Activated CD4-positive, alpha-beta memory T cell treated with anti-CD3 and anti-CD28 coated beads, Interleukin-2, amount 10 ng/mL, durations not matched to agents 7 days and 5 days (primary cell): ENCODE data around the gene TMEM126A. TPM values are rescaled to one million over a fixed set of nuclear protein-coding genes. Genes with fewer than 3 reads are reported as not detected.
A peak's percentile ranks its signal among the peaks of the same experiment; 100 is the strongest.
"Not testable (repeated sequence)": the region's sequence is repeated elsewhere in the genome, so short reads cannot be mapped to it uniquely, and the experiment has no call there.

Experiments
- CTCF ChIA-PET: fragments of 350-600 bp; sonication (Branson Sonifier 250); formaldehyde crosslinking; loops from one replicate; lab custom pipeline; 2021; ENCODE audit warnings: antibody characterized with exemption, inconsistent platforms; lab: Charles Lee
- POLR2A ChIA-PET: fragments of 350-600 bp; sonication (Branson Sonifier 250); formaldehyde crosslinking; loops from one replicate; lab custom pipeline; 2021; ENCODE audit warnings: antibody characterized with exemption; lab: Charles Lee
- DNase-seq: peaks from one replicate; pipeline ENCODE4 v3.0.0-alpha.2; 2020
- H3K27ac Mint-ChIP-seq: one replicate; pipeline ENCODE4 v1.8.0; 2021; ENCODE audit warnings: mild to moderate bottlenecking, mixed read lengths
- H3K27me3 Mint-ChIP-seq: one replicate; pipeline ENCODE4 v1.8.0; 2021; ENCODE audit warnings: mixed read lengths
- H3K36me3 Mint-ChIP-seq: one replicate; pipeline ENCODE4 v1.8.0; 2021; ENCODE audit warnings: low read depth, mixed read lengths
- H3K4me1 Mint-ChIP-seq: one replicate; pipeline ENCODE4 v1.8.0; 2021; ENCODE audit warnings: mixed read lengths
- H3K4me3 Mint-ChIP-seq: one replicate; pipeline ENCODE4 v1.8.0; 2021; ENCODE audit warnings: mild to moderate bottlenecking, mixed read lengths
- H3K9me3 Mint-ChIP-seq: one replicate; pipeline ENCODE4 v1.8.0; 2021; ENCODE audit warnings: mixed read lengths
- total RNA-seq, 2 experiments: library from RNA; stranded (reverse); gene quantifications; one replicate each; pipeline ENCODE4 v1.2.3, GENCODE V29; 2021

The TMEM126A gene
- total RNA-seq, 2 experiments from 2014 or later = 31.8 to 35.6 TPM

DNA sequence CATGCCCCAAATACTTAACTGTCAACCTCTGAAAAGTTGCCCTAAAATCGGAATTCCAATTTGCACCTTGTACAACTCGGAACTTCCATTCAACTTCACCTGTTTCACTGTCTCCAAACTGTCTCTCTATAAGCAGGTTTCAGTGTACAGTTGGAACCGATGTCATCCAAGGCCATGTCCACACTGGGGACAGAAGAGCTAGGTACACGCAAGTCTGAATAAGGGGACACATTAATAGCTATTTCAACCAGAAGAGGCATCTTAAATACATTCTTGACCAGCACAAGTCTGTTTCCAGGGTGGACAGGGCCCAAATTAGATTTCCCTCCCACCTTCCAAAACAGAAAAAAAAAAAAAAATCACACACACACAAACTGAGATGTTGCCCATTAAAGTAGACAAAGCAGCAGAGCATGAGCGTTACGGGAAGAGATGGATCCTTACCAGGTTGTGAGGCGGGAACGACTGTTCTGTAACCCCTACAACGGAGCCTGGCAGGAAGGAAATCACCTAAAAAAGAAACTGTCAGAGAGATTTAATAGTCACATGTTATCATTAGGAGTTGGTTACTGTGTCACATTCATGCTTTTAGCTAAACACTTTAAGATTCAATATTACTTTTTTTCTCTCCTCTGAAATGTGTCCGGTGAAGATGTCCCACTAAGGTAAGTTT, 15.4 kb downstream of the TMEM126A start:
- Mint-ChIP-seq H3K36me3 (peaks cover 57% of the 10 kb centered on the region), H3K4me3 (peak overlapping the region; percentile 97), H3K27me3 (no peaks in the 10 kb centered on the region), H3K27ac (peak overlapping the region; percentile 94), H3K9me3 (no peaks in the 10 kb centered on the region), H3K4me1 (peaks cover 43% of the 10 kb centered on the region)
- POLR2A ChIA-PET = interaction anchor here (0.9 to 8.5 kb wide), 22 partner anchors 11 to 639 kb away, joined by 3 to 220 read pairs (median 7); partner anchors contain the start of genes CCDC83, CCDC89, DLG2 and HIKESHI
- CTCF ChIA-PET = interaction anchor here (1.1 to 2.9 kb wide), 6 partner anchors 12 to 192 kb away, joined by 3 to 16 read pairs (median 8); partner anchors contain the start of genes CCDC83, TMEM126A and TMEM126B
- DNase-seq = no peak

GRCh38 chr11:85663753-85664614, 16.2 kb downstream of the TMEM126A start:
- Mint-ChIP-seq H3K36me3 (peaks cover 49% of the 10 kb centered on the region), H3K27me3 (no peaks in the 10 kb centered on the region), H3K4me3 (peak overlapping the region; percentile 97), H3K4me1 (peaks cover 37% of the 10 kb centered on the region), H3K27ac (peak overlapping the region; percentile 94), H3K9me3 (no peaks in the 10 kb centered on the region)
- POLR2A ChIA-PET = interaction anchor here (0.9 to 8.5 kb wide), 28 partner anchors 10 to 639 kb away, joined by 3 to 220 read pairs (median 6); partner anchors contain the start of genes CCDC83, CCDC89, DLG2 and EED
- peak; percentile 91 for DNase-seq
- CTCF ChIA-PET = interaction anchor here (0.6 to 2.9 kb wide), 7 partner anchors 13 to 191 kb away, joined by 3 to 16 read pairs (median 7); partner anchors contain the start of genes CCDC83, TMEM126A and TMEM126B

DNA sequence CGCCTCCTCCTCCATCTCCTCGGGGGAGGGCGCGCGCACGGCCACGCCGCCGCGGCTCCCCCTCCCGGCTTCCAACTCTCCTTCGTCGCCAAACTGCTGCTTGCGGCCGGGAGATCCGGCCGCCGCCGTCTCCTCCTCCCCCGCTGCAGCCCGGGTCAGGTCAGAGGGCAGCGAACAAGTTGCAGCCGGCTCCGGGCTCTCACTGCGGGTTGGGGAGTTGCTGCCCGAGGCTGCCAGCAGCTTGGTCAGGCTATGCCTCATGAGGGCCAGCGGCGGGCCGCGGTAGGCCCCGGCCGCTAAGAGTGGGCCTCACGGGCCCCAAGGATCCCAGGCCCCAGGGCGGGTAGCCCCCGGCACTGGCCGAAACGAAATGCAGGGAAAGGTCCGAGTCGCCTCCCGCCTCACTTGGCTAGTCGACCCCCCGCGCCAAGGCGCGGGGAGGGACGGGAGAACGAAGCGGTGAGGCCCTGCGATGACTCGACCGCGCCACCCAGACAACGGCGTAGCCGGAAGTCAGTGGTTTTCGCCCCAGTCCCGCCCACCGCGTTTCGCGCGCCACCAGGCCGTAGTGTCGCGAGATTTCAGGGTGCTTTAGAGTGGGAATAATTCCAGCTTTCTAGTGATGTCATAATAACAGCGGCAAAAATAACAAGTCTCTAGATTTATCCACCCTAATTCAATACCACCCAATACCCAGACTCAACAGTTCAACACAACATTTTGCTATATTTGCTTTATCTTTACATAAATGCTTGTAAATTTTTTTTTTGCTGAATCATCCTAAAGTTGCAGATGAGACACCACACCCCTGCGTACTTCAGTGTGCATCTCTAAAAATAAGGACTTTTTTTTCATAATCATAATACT, 17.1 kb downstream of the TMEM126A start, which contains the start of gene CREBZF:
Gene CREBZF (minus strand): TSS at position 515 of the 867 bp plus-strand sequence. CDS start 254 bp downstream, at position 261.
- Mint-ChIP-seq H3K27ac (peak within 1 kb of the TSS; percentile 94), H3K4me3 (peak within 1 kb of the TSS; percentile 97), H3K9me3 (no peaks in the 10 kb centered on the region), H3K36me3 (peaks cover 42% of the 10 kb centered on the region), H3K27me3 (no peaks in the 10 kb centered on the region), H3K4me1 (peaks cover 28% of the 10 kb centered on the region)
- peak; percentile 96 for DNase-seq
- POLR2A ChIA-PET = interaction anchor here (0.6 to 8.5 kb wide), 32 partner anchors 9 to 638 kb away, joined by 3 to 220 read pairs (median 4); partner anchors contain the start of genes CCDC83, CCDC89, DLG2 and EED
- CTCF ChIA-PET = interaction anchor here (0.6 to 2.9 kb wide), 5 partner anchors 14 to 190 kb away, joined by 3 to 15 read pairs (median 7); partner anchors contain the start of genes CCDC83 and TMEM126B

DNA sequence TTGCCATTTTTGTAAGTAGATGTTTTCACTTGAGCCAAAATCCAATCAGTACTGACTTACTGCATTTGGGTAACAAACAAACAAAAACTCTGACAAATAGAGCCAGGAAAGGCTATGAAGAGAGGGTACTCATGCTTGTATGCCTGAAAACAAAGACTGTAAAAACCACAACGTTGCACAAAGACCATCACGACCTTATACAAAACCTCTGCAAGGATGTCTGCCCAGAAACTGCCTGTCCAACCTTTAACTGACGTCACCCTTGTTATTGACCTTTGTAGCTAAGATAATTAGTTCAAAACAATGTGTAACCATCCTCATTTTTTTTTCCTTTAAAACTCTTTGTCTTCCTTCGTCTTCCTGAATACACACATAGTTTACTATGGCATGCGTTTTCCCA, 18.0 kb downstream of the TMEM126A start:
- H3K36me3 Mint-ChIP-seq = peaks cover 33% of the 10 kb centered on the region
- no peaks in the 10 kb centered on the region for H3K27me3 Mint-ChIP-seq
- ChIA-PET POLR2A (interaction anchor here (1.5 to 8.5 kb wide), 2 partner anchors 14 to 28 kb away, joined by 3 to 220 read pairs; partner anchors contain the start of gene TMEM126A), CTCF (no interaction called here)
- H3K4me1 Mint-ChIP-seq = peaks cover 20% of the 10 kb centered on the region
- H3K27ac Mint-ChIP-seq = peak overlapping the region; percentile 44
- no peaks in the 10 kb centered on the region for H3K9me3 Mint-ChIP-seq
- DNase-seq = no peak
- H3K4me3 Mint-ChIP-seq = peak overlapping the region; percentile 31

GRCh38 chr11:85666687-85667086, 18.9 kb downstream of the TMEM126A start:
- POLR2A ChIA-PET = interaction anchor here (8.5 kb wide), 1 partner anchor 15 kb away, joined by 220 read pairs; the partner anchor contains the start of gene TMEM126A

GRCh38 chr11:85668157-85668556, 20.4 kb downstream of the TMEM126A start:
- no peak overlapping the region for H3K4me3 Mint-ChIP-seq
- H3K36me3 Mint-ChIP-seq = peaks cover 17% of the 10 kb centered on the region
- ChIA-PET CTCF (interaction anchor here (0.6 to 2.0 kb wide), 7 partner anchors 11 to 187 kb away, joined by 3 to 9 read pairs (median 4); partner anchors contain the start of genes CCDC83 and CCDC89), POLR2A (interaction anchor here (1.0 kb wide), 1 partner anchor 20 kb away, joined by 5 read pairs; the partner anchor contains the start of gene TMEM126A)
- H3K27ac Mint-ChIP-seq = no peak overlapping the region
- no peak for DNase-seq
- no peaks in the 10 kb centered on the region for H3K9me3 Mint-ChIP-seq
- no peaks in the 10 kb centered on the region for H3K27me3 Mint-ChIP-seq
- peaks cover 20% of the 10 kb centered on the region for H3K4me1 Mint-ChIP-seq

More at GRCh38 chr11:85666687-85667086, 18.9 kb downstream of the TMEM126A start:
- no peaks in the 10 kb centered on the region for H3K9me3 Mint-ChIP-seq
- peaks cover 24% of the 10 kb centered on the region for H3K36me3 Mint-ChIP-seq
- no peak for DNase-seq
- H3K4me1 Mint-ChIP-seq = peaks cover 12% of the 10 kb centered on the region
- CTCF ChIA-PET = interaction anchor here (0.8 kb wide), 1 partner anchor 187 kb away, joined by 3 read pairs; no protein-coding TSS in a partner anchor
- no peak overlapping the region for H3K4me3 Mint-ChIP-seq
- H3K27me3 Mint-ChIP-seq = no peaks in the 10 kb centered on the region
- H3K27ac Mint-ChIP-seq = no peak overlapping the region

DNA sequence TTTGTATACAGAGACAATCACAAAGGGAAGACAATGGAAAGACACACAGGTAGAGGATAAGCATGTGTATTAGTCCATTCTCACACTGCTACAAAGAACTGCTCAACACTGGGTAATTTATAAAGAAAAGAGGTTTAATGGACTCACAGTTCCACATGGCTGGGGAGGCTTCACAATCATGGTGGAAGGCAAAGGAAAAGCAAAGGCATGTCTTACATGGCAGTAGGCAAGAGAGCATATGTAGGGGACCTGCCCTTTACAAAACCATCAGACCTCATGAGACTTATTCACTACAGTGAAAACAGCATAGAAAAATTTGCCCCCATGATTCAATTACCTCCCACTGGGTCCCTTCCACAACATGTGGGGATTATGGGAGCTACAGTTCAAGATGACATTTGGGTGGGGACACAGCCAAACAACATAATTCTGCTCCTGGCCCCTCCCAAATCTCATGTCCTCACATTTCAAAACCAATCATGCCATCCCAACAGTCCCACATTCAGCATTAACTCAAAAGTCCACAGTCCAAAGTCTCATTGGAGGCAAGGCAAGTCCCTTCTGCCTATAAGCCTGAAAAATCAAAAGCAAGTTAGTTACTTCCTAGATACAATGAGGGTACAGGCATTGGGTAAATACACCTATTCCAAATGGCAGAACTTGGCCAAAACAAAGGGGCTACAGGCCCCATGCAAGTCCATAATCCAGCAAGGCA, 23.3 kb downstream of the TMEM126A start:
- DNase-seq, H3K27me3 Mint-ChIP-seq, H3K4me3 Mint-ChIP-seq, POLR2A ChIA-PET, H3K27ac Mint-ChIP-seq, CTCF ChIA-PET, H3K9me3 Mint-ChIP-seq, H3K36me3 Mint-ChIP-seq: not testable (repeated sequence)
- peaks cover 20% of the 10 kb centered on the region for H3K4me1 Mint-ChIP-seq

GRCh38 chr11:85672105-85672902, 24.5 kb downstream of the TMEM126A start:
- H3K4me1 Mint-ChIP-seq = peaks cover 19% of the 10 kb centered on the region
- no peak overlapping the region for H3K4me3 Mint-ChIP-seq
- ChIA-PET POLR2A (no interaction called here), CTCF (no interaction called here)
- H3K27ac Mint-ChIP-seq = no peak overlapping the region
- no peaks in the 10 kb centered on the region for H3K27me3 Mint-ChIP-seq
- no peak for DNase-seq
- H3K36me3 Mint-ChIP-seq = peaks cover 9% of the 10 kb centered on the region
- H3K9me3 Mint-ChIP-seq = no peaks in the 10 kb centered on the region

DNA sequence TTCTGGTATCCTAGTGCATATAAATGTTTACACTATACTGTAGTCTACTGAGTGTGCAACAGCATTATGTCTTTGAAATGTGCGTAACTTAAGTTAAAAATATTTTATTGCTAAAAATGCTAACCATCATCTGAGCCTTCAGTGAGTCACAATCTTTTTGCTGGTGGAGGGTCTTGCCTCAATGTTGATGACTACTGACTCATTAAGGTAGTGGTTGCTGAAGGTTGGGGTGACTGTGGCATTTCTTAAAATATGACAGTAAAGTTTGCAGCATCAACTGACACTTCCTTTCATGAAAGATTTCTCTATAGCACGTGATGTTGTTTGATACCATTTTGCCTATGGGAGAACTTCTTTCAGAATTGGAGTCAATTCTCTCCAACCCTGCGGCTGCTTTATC, 25.6 kb downstream of the TMEM126A start:
- H3K27me3 Mint-ChIP-seq = peaks cover 2% of the 10 kb centered on the region
- CTCF ChIA-PET = no interaction called here
- no peak overlapping the region for H3K27ac Mint-ChIP-seq
- POLR2A ChIA-PET = interaction anchor here (1.9 to 2.7 kb wide), 2 partner anchors 9 to 12 kb away, joined by 6 to 11 read pairs; partner anchors contain the start of gene CREBZF
- no peak for DNase-seq
- peaks cover 9% of the 10 kb centered on the region for H3K36me3 Mint-ChIP-seq
- H3K4me3 Mint-ChIP-seq = no peak overlapping the region
- H3K9me3 Mint-ChIP-seq = no peaks in the 10 kb centered on the region
- peaks cover 19% of the 10 kb centered on the region for H3K4me1 Mint-ChIP-seq

DNA sequence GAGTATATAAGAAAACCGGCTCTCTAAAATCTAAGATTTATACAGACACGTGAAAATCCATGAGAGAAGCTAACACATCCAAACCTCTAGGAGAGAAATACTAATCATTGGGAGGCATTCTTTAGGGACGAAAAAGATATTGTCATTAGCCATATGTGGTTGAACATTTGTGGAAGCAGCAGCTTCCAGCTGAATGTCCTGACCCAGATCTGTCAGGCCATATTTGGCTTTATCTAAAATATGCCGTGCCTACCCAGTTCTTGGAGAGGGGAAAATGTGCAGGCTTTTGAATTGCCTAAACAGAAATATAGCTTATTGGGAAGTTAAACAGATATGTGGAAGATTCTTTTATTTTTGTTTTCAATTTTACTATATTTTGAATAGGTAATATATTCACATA, 31.8 kb downstream of the TMEM126A start:
- Mint-ChIP-seq H3K4me3 (no peak overlapping the region), H3K36me3 (no peaks in the 10 kb centered on the region), H3K4me1 (peaks cover 21% of the 10 kb centered on the region), H3K9me3 (no peaks in the 10 kb centered on the region), H3K27me3 (peaks cover 12% of the 10 kb centered on the region), H3K27ac (no peak overlapping the region)
- no peak for DNase-seq
- POLR2A ChIA-PET = interaction anchor here (1.2 to 8.1 kb wide), 4 partner anchors 11 to 32 kb away, joined by 3 to 54 read pairs (median 9); partner anchors contain the start of genes CREBZF and TMEM126A
- CTCF ChIA-PET = interaction anchor here (0.5 to 2.0 kb wide), 6 partner anchors 10 to 175 kb away, joined by 3 to 9 read pairs (median 4); partner anchors contain the start of gene CCDC83
